K562 treated with DMSO at 1 percent for 48 hours (cell line): Measurements from ENCODE around the gene LBX1. TPM values are rescaled to one million over a fixed set of nuclear protein-coding genes. Genes with fewer than 3 reads are reported as not detected.

ENCODE experiments used
- total RNA-seq: library from RNA; unstranded; fragments of 300-600 nt; gene quantifications from 2 replicates; pipeline ENCODE4 v1.2.3, GENCODE V29; 2022; ENCODE audit warnings: low replicate concordance; ENCODE audit errors: extremely low read depth

LBX1 gene
- total RNA-seq: not detected in 2 replicates

GRCh38 chr10:101229266-101230182 is at the start of gene LBX1:
TSS of gene LBX1 (minus strand) at chr10:101229463. CDS start at chr10:101228815, 648 bp downstream.

Other genes with a start within 250 kb of the LBX1 start
- gene MRPL43, start 242.0 kb downstream of the LBX1 start, total RNA-seq: not detected in 2 replicates
- gene TWNK, start 241.9 kb downstream of the LBX1 start, total RNA-seq: not detected in 2 replicates
- not detected in 2 replicates for gene LZTS2, start 229.7 kb downstream of the LBX1 start, total RNA-seq
- gene PDZD7, start 198.3 kb downstream of the LBX1 start, total RNA-seq: not detected in 2 replicates
- not detected in 2 replicates for gene SFXN3, start 198.2 kb downstream of the LBX1 start, total RNA-seq
- gene KAZALD1, start 167.5 kb downstream of the LBX1 start, total RNA-seq: not detected in 2 replicates
- gene TLX1, start 98.2 kb downstream of the LBX1 start, total RNA-seq: not detected in 2 replicates
- not detected in 2 replicates for gene BTRC, start 124.7 kb upstream of the LBX1 start, total RNA-seq